Kidney (tissue), 14 donors: ENCODE results near the gene USP5. TPM values are rescaled to one million over a fixed set of nuclear protein-coding genes. Genes with fewer than 3 reads are reported as not detected.
A peak's percentile ranks its signal among the peaks of the same experiment; 100 is the strongest.

Experiments used
- DNase-seq, 5 donors: peaks; one replicate each; pipeline ENCODE4 v3.0.0-alpha.2; 2013 to 2020
- FAIRE-seq: peaks from 2 replicates; lab custom pipeline; 2012; peaks lifted over from hg19 to GRCh38; lab: Jason Lieb, UNC
- H3K27ac ChIP-seq, 2 donors: one replicate each; pipeline ENCODE4 v1.7.0; 2013; ENCODE audit warnings: low read depth in 2 of 2, low read length in 2 of 2, inconsistent platforms in 1 of 2
- H3K27me3 ChIP-seq: one replicate; pipeline ENCODE4 v1.7.1; 2013; ENCODE audit warnings: low read length, inconsistent platforms; ENCODE audit not compliant: control insufficient read depth, insufficient read depth
- H3K36me3 ChIP-seq, 3 donors: one replicate each; pipeline versions ENCODE4 v1.7.0 to v1.7.1; 2013; ENCODE audit warnings: low read length in 3 of 3, control low read depth in 1 of 3, inconsistent platforms in 1 of 3; ENCODE audit not compliant: insufficient read depth in 3 of 3, control insufficient read depth in 2 of 3
- H3K4me1 ChIP-seq, 3 donors: one replicate each; pipeline versions ENCODE4 v1.7.0 to v1.7.1; 2013; ENCODE audit warnings: low read length in 3 of 3, inconsistent platforms in 1 of 3, low read depth in 1 of 3; ENCODE audit not compliant: control insufficient read depth in 2 of 3, insufficient read depth in 2 of 3
- H3K4me3 ChIP-seq, 3 donors: one replicate each; pipeline versions ENCODE4 v1.7.0 to v1.8.1; 2013; ENCODE audit warnings: low read length in 3 of 3, control low read depth in 1 of 3, inconsistent platforms in 1 of 3
- H3K9ac ChIP-seq, 3 donors: one replicate each; pipeline versions ENCODE4 v1.7.0 to v1.7.1; 2013; ENCODE audit warnings: low read length in 3 of 3, control low read depth in 1 of 3, inconsistent platforms in 1 of 3
- H3K9me3 ChIP-seq, 3 donors: one replicate each; pipeline versions ENCODE4 v1.7.0 to v1.7.1; 2013; ENCODE audit warnings: low read length in 3 of 3, control low read depth in 1 of 3, inconsistent platforms in 1 of 3; ENCODE audit not compliant: control insufficient read depth in 2 of 3, insufficient read depth in 1 of 3
- intact Hi-C: fragments of 100-400 bp; cut with DNase I; formaldehyde crosslinking; loops from one replicate; pipeline ENCODE4 v1.11.1; 2022
- polyA plus RNA-seq: library from polyadenylated mRNA; stranded (reverse); fragments of 350-450 nt; fragmentation: Illumina TruSeq; extraction: RNeasy Lipid Tissue Mini Kit (QIAGEN cat#74804); gene quantifications from one replicate; pipeline ENCODE4 v1.2.3, GENCODE V29; 2014; ENCODE audit warnings: low read depth, low replicate concordance; ENCODE audit not compliant: insufficient read depth
- total RNA-seq: library from RNA; stranded (reverse); fragmentation: NEBNext Ultra II Directional; extraction: Animal tissue kit (Norgen Biotek cat#: 25700); gene quantifications from one replicate; pipeline ENCODE4 v1.2.1, GENCODE V29; 2021
- TF ChIP-seq, protein P1 (sequence below): IDR thresholded peaks from 3 replicates; pipeline ENCODE4 v1.5.1; 2012; ENCODE audit warnings: mild to moderate bottlenecking, moderate library complexity, borderline replicate concordance; ENCODE audit not compliant: insufficient read depth; ENCODE audit errors: extremely low read depth
- donor health status: control.
- donor health status: control.
- donor health status: control.
- donor health status: control.
- donor health status: control.
- donor health status: DM: yes; HTN: yes; CAD: no.
- donor health status: Normal renal cell carcinoma (clear cell type).

Gene USP5
- total and polyA plus RNA-seq, 2 donors from 2014 or later, result 52.3 to 75.5 TPM

DNA sequence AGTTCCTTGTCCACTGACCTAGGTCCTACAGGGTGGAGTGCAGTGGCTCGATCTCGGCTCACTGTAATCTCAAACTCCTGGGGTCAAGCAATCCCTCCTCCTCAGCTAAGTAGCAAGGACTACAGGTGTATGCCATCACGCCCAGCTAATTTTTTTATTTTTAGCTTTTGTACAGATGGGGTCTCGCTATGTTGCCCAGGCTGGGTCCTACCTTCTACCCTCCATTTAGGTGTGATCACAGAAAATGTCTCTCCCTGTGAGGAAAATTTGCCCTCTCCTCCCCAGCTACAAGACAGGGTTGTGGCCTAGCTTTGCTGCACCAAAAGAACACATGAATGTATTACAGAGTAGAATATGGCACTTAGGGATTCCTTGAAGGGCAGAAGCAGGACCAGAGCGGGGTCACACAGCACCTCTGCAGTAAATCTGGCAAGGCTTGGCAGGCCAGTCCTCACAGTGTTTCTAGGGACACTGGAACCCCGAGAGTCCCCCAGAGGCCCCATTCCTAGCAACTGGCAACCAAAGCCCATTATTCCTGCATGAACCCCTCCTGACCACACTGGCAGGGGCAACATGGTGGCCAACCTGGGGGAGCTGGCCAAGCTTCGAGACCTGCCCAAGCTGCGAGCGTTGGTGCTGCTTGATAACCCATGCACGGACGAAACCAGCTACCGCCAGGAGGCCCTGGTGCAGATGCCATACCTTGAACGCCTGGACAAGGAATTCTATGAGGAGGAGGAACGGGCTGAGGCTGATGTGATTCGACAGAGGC, 60.4 kb downstream of the USP5 start:
- Histone ChIP-seq H3K4me1 (peaks cover 0 to 6% (median 0%) of the 10 kb centered on the region in 3 donors), H3K27me3 (no peaks in the 10 kb centered on the region), H3K9ac (no peak overlapping the region), H3K36me3 (no peaks in the 10 kb centered on the region), H3K27ac (no peak overlapping the region), H3K4me3 (no peak overlapping the region), H3K9me3 (no peaks in the 10 kb centered on the region)
- intact Hi-C loops, result no loop called here
- TF ChIP-seq, protein P1, sequence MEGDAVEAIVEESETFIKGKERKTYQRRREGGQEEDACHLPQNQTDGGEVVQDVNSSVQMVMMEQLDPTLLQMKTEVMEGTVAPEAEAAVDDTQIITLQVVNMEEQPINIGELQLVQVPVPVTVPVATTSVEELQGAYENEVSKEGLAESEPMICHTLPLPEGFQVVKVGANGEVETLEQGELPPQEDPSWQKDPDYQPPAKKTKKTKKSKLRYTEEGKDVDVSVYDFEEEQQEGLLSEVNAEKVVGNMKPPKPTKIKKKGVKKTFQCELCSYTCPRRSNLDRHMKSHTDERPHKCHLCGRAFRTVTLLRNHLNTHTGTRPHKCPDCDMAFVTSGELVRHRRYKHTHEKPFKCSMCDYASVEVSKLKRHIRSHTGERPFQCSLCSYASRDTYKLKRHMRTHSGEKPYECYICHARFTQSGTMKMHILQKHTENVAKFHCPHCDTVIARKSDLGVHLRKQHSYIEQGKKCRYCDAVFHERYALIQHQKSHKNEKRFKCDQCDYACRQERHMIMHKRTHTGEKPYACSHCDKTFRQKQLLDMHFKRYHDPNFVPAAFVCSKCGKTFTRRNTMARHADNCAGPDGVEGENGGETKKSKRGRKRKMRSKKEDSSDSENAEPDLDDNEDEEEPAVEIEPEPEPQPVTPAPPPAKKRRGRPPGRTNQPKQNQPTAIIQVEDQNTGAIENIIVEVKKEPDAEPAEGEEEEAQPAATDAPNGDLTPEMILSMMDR, result no peak
- DNase-seq (peak in 2 of 5 donors; percentile 32 to 33), FAIRE-seq (no peak)

DNA sequence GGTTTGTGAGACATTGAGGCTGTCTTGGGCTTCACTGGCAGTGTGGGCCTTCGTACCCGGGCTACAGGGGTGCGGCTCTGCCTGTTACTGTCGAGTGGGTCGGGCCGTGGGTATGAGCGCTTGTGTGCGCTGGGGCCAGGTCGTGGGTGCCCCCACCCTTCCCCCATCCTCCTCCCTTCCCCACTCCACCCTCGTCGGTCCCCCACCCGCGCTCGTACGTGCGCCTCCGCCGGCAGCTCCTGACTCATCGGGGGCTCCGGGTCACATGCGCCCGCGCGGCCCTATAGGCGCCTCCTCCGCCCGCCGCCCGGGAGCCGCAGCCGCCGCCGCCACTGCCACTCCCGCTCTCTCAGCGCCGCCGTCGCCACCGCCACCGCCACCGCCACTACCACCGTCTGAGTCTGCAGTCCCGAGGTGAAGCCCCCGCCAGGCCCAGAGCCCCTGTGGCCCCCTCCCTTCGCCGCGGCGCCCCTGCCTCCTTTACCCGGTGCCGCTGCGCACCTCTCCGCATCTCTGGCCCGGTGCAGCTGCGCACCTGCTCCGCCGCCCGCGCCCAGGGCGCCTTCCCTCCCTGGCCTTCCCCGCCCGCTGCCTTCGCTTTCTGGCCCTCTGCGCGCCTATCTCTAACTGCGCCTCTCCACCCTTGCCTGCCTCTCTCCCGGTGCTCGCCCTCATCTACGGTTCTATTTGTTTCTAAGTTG, 62.4 kb downstream of the USP5 start, which contains the start of gene ENO2:
TSS of gene ENO2 (plus strand) at position 335 of the 701 bp plus-strand sequence. CDS start 1,253 bp downstream, outside the sequence.
- FAIRE-seq, result no peak
- intact Hi-C loops, result no loop called here
- DNase-seq, result peak; percentile 66 to 95 (median 82)

DNA sequence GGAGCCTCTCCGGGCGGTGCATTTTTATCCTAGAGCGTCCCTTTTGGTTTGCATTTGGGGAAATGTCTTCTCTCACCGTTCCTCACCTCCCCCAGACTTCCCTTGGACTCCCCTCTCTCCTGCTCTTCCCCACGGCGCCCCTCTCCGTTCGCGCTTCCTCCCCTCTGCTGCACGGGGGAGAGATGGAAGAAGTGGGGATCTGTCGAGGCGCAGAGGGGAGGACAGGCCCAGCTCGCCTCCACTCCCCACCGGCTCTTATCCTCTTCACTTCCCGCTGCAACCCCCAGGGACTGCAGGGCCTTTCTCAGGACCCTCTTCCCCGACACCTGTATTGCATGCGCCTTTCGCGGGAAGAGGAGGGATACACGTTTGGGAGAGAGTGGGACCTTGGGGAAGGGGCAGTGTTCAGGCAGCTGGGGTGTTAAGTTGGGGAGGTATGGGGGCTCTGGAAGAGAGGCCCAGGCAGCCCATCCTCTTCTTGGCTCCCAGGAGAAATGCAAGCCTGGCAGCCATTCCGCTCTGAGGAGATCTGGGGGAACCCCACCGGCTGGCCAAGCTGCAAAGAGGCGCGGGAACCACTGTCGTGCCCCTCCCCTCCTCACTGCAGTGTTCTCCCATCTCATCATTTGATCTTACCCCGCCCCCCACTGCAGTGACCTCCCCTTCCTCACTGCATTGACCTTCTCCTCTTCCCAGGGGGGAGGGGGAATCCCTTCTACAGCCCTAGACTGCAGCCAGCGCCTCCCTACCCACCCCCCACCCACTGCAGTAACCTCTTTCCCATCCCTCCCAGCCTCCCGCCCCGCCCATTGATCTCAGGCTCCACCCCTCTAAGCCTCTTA, 63.2 kb downstream of the USP5 start:
- intact Hi-C loops, result no loop called here

More for the DNA sequence above, 62.4 kb downstream of the USP5 start, which contains the start of gene ENO2:
- Histone ChIP-seq H3K4me3 (peak within 1 kb of the TSS; percentile 4 to 58 (median 55)), H3K9ac (peak within 1 kb of the TSS in 1 of 3 donors; percentile 31), H3K27me3 (no peaks in the 10 kb centered on the region), H3K4me1 (peaks cover 0 to 6% (median 0%) of the 10 kb centered on the region in 3 donors), H3K27ac (no peak within 1 kb of the TSS), H3K36me3 (no peaks in the 10 kb centered on the region), H3K9me3 (no peaks in the 10 kb centered on the region)
- TF ChIP-seq, protein P1, result no peak

More for the DNA sequence above, 63.2 kb downstream of the USP5 start:
- no peak overlapping the region for H3K27ac ChIP-seq
- TF ChIP-seq, protein P1, result no peak
- H3K4me3 ChIP-seq, result peak overlapping the region; percentile 4 to 58 (median 38)
- FAIRE-seq (no peak), DNase-seq (peak in 4 of 5 donors; percentile 24 to 76 (median 56))
- H3K4me1 ChIP-seq, result peaks cover 0 to 6% (median 0%) of the 10 kb centered on the region in 3 donors
- H3K27me3 ChIP-seq, result no peaks in the 10 kb centered on the region
- no peak overlapping the region for H3K9ac ChIP-seq
- H3K9me3 ChIP-seq, result no peaks in the 10 kb centered on the region
- no peaks in the 10 kb centered on the region for H3K36me3 ChIP-seq
